K562 (cell line): Measurements from ENCODE around the gene PLA2G4A. TPM values are rescaled to one million over a fixed set of nuclear protein-coding genes. Genes with fewer than 3 reads are reported as not detected.

Experiments
- ATAC-seq: fragments of 200-7000 bp; cut with Tn5 transposase; 3 replicates; pipeline ENCODE4 v1.9.1; 2020; ENCODE audit warnings: moderate library complexity
- BruUV-seq: library from RNA; stranded (reverse); fragments of 400-500 nt; replicated peaks from 2 replicates; lab custom pipeline; 2021; lab: Mats Ljungman, UMichigan
- CTCF ChIA-PET: fragments of 300-600 bp; formaldehyde crosslinking; extraction: SDS; loops from one replicate; lab custom pipeline; 2021; ENCODE audit warnings: low intra/inter-chr PET ratio; lab: Yijun Ruan, JAX
- POLR2A ChIA-PET: fragments of 300-600, 350-650 bp; sonication (Branson Sonifier 250); formaldehyde crosslinking; extraction: SDS; loops from one replicate; lab custom pipeline; 2021; ENCODE audit warnings: antibody characterized with exemption, inconsistent platforms; lab: Yijun Ruan, JAX
- DNase-seq, 4 experiments: peaks; one replicate each; pipeline versions ENCODE4 v3.0.0 to v3.0.0-alpha.2; 2011 to 2018; ENCODE audit warnings: low spot score in 3 of 4, mixed read lengths in 3 of 4; ENCODE audit errors: extremely low read depth in 1 of 4
- FAIRE-seq: peaks from 2 replicates; lab custom pipeline; 2011; peaks lifted over from hg19 to GRCh38; lab: Jason Lieb, UNC
- H2AFZ ChIP-seq: 2 replicates; pipeline ENCODE4 v1.6.0; 2011; ENCODE audit warnings: low read depth, low read length, control low read depth, inconsistent platforms
- H3K27ac ChIP-seq: fragments of 200-600 bp; 3 replicates; pipeline ENCODE4 v1.8.0; 2011; ENCODE audit warnings: low read depth, mild to moderate bottlenecking, control low read depth, inconsistent platforms, low read length, moderate library complexity, mixed read lengths; ENCODE audit errors: extremely low read depth
- H3K27me3 ChIP-seq, 2 experiments: fragments of 300-600 bp in 1 of 2; 2 replicates in 1 of 2; 3 replicates in 1 of 2; pipeline versions ENCODE4 v1.6.0 to v1.8.0; 2011; ENCODE audit warnings: inconsistent platforms in 2 of 2, low read length in 2 of 2, mild to moderate bottlenecking in 1 of 2, mixed read lengths in 1 of 2, moderate library complexity in 1 of 2; ENCODE audit not compliant: control insufficient read depth in 2 of 2, insufficient read depth in 2 of 2
- H3K36me3 ChIP-seq: fragments of 300-600 bp; 3 replicates; pipeline ENCODE4 v1.8.0; 2011; ENCODE audit warnings: mild to moderate bottlenecking, low read length, inconsistent platforms; ENCODE audit not compliant: control insufficient read depth, insufficient read depth
- H3K4me1 ChIP-seq, 2 experiments: fragments of 200-600 bp in 1 of 2; replicated peaks in 1 of 2; 2 replicates in 1 of 2; 3 replicates in 1 of 2; pipeline versions ENCODE4 v1.5.1 to v1.8.0; 2011; ENCODE audit warnings: inconsistent platforms in 2 of 2, low read length in 2 of 2, mild to moderate bottlenecking in 1 of 2, mixed read lengths in 1 of 2, moderate library complexity in 1 of 2; ENCODE audit not compliant: control insufficient read depth in 2 of 2, insufficient read depth in 2 of 2
- H3K4me2 ChIP-seq: 2 replicates; pipeline ENCODE4 v1.6.1; 2011; ENCODE audit warnings: low read length, control low read depth, inconsistent platforms, mixed read lengths; ENCODE audit not compliant: insufficient read depth
- H3K4me3 ChIP-seq: fragments of 200-600 bp; sonication (generic), shearing (Covaris generic); 2 replicates; pipeline ENCODE4 v1.5.1; 2016; ENCODE audit warnings: control low read depth, inconsistent platforms
- H3K79me2 ChIP-seq: fragments of 200-600 bp; 3 replicates; pipeline ENCODE4 v1.8.0; 2011; ENCODE audit warnings: low read length, inconsistent platforms; ENCODE audit not compliant: control insufficient read depth, insufficient read depth
- H3K9ac ChIP-seq, 2 experiments: 2 replicates each; pipeline versions ENCODE4 v1.6.0 to v1.6.1; 2011; ENCODE audit warnings: low read depth in 2 of 2, low read length in 2 of 2, control low read depth in 1 of 2, inconsistent platforms in 1 of 2, mild to moderate bottlenecking in 1 of 2, mixed read lengths in 1 of 2; ENCODE audit not compliant: insufficient read depth in 1 of 2
- H3K9me1 ChIP-seq: one replicate; pipeline ENCODE4 v1.6.0; 2011; ENCODE audit warnings: inconsistent platforms, mild to moderate bottlenecking, low read length, moderate library complexity; ENCODE audit not compliant: control insufficient read depth, insufficient read depth
- H3K9me3 ChIP-seq: replicated peaks from 2 replicates; pipeline ENCODE4 v1.5.1; 2011; ENCODE audit warnings: low read depth, low read length, inconsistent platforms; ENCODE audit not compliant: control insufficient read depth, insufficient read depth
- H4K20me1 ChIP-seq: replicated peaks from 2 replicates; pipeline ENCODE4 v1.6.1; 2011; ENCODE audit warnings: low read length, inconsistent platforms, mixed read lengths; ENCODE audit not compliant: control insufficient read depth, insufficient read depth
- CHD4 ChIP-seq: fragments of 200-600 bp; sonication (generic); IDR thresholded peaks from 3 replicates; pipeline ENCODE4 v1.6.1; 2012; ENCODE audit warnings: low read depth, mild to moderate bottlenecking, mixed read lengths, low read length, inconsistent platforms; ENCODE audit not compliant: insufficient read depth, insufficient replicate concordance, poor library complexity, severe bottlenecking
- FOXA1 ChIP-seq: fragments of 450-650 bp; IDR thresholded peaks from 2 replicates; pipeline ENCODE4 v1.6.1; 2016; ENCODE audit warnings: mild to moderate bottlenecking, borderline replicate concordance
- HMG20B ChIP-seq: fragments of 250-450 bp; sonication (Bioruptor Pico); IDR thresholded peaks from 2 replicates; pipeline ENCODE4 v1.5.0; 2021; ENCODE audit warnings: mild to moderate bottlenecking
- KDM4B ChIP-seq, 2 experiments: fragments of 450-650 bp in 1 of 2; sonication (generic) in 1 of 2; IDR thresholded peaks; 2 replicates each; pipeline ENCODE4 v1.6.1; 2016 to 2017; ENCODE audit warnings: borderline replicate concordance in 2 of 2, antibody characterized with exemption in 1 of 2, low read depth in 1 of 2, mild to moderate bottlenecking in 1 of 2
- KDM5B ChIP-seq: fragments of 200-600 bp; sonication (generic); IDR thresholded peaks from 2 replicates; pipeline ENCODE4 v1.6.1; 2012; ENCODE audit warnings: low read depth, mild to moderate bottlenecking, moderate library complexity, low read length, control low read depth, inconsistent platforms; ENCODE audit not compliant: insufficient replicate concordance
- RB1 ChIP-seq: fragments of 450-650 bp; IDR thresholded peaks from 2 replicates; pipeline ENCODE4 v1.6.1; 2017; ENCODE audit warnings: low read depth, mild to moderate bottlenecking
- RBM17 ChIP-seq: fragments of 200-400 bp; formaldehyde crosslinking; IDR thresholded peaks from 2 replicates; pipeline ENCODE4 v1.6.1; 2017; ENCODE audit warnings: low read depth, mild to moderate bottlenecking, low read length, borderline replicate concordance
- RBM39 ChIP-seq: fragments of 200-400 bp; formaldehyde crosslinking; optimal IDR thresholded peaks from 2 replicates; pipeline ENCODE3; 2018; ENCODE audit warnings: low read depth, low read length
- SIRT6 ChIP-seq: IDR thresholded peaks from one replicate; pipeline ENCODE4 v1.6.1; 2012; ENCODE audit warnings: low read depth, mild to moderate bottlenecking, control low read depth, inconsistent platforms, low read length, moderate library complexity
- ZNF133 ChIP-seq: fragments of 250-450 bp; sonication (Bioruptor Pico); IDR thresholded peaks from 2 replicates; pipeline ENCODE4 v1.4.0; 2020; ENCODE audit warnings: mild to moderate bottlenecking
- ZNF143 ChIP-seq: sonication (generic); formaldehyde crosslinking; IDR thresholded peaks from 2 replicates; pipeline ENCODE4 v1.9.0; 2022; ENCODE audit warnings: mild to moderate bottlenecking, missing genetic modification reagents
- ZNF589 ChIP-seq: fragments of 200-800 bp; sonication (Bioruptor generic); IDR thresholded peaks from 2 replicates; pipeline ENCODE4 v1.6.1; 2016; ENCODE audit warnings: low read depth, missing genetic modification characterization, missing compliant biosample characterization
- ZNF764 ChIP-seq: fragments of 250-450 bp; sonication (Bioruptor Pico); IDR thresholded peaks from 2 replicates; pipeline ENCODE4 v1.4.0; 2020; ENCODE audit warnings: low read depth, mild to moderate bottlenecking, moderate library complexity
- WGBS: fragments of 100-300 bp; shearing (Covaris generic); methylation state at CpG from one replicate; pipeline ENCODE4 v1.1.6; 2016; ENCODE audit warnings: low coverage, mixed read lengths; ENCODE audit not compliant: insufficient coverage; ENCODE audit errors: missing lambda C conversion rate; 5-methylcytosine and 5-hydroxymethylcytosine counted together
- in situ Hi-C: fragments of 300-500 bp; cut with MboI; formaldehyde crosslinking; loops from 4 replicates; pipeline ENCODE4 v1.15.0; 2018; ENCODE audit warnings: inconsistent platforms, mixed read lengths
- intact Hi-C: fragments of 100-400 bp; cut with micrococcal nuclease; formaldehyde crosslinking; loops from 2 replicates; pipeline ENCODE4 v1.14.2; 2022
- polyA plus RNA-seq, 8 experiments: library from polyadenylated mRNA; depleted of rRNA in 4 of 8; stranded (reverse) in 5 of 8; unstranded in 3 of 8; fragments of >200 nt; fragmentation: Nextera tagmentation in 2 of 8; fragmentation: Illumina TruSeq in 1 of 8; extraction: Ambion mirVana in 2 of 8; extraction: Trizol in 1 of 8; gene quantifications; 2 replicates each; pipeline versions ENCODE4 v1.2.1 to v1.2.3, GENCODE V29; 2011 to 2014; ENCODE audit warnings: inconsistent platforms in 1 of 8, missing spikeins in 1 of 8
- total RNA-seq, 7 experiments: library from RNA; depleted of rRNA in 6 of 7; stranded (reverse); fragments of >200 nt in 6 of 7; fragmentation: Illumina TruSeq in 2 of 7; extraction: Trizol in 2 of 7; gene quantifications; 2 replicates each; pipeline versions ENCODE4 v1.2.1 to v1.2.3, GENCODE V29; 2011 to 2021; ENCODE audit warnings: low replicate concordance in 1 of 7
- TF ChIP-seq, protein P1 (sequence below): fragments of 450-650 bp; IDR thresholded peaks from 2 replicates; pipeline ENCODE4 v1.6.1; 2018; ENCODE audit not compliant: partially characterized antibody
- TF ChIP-seq, protein P2 (sequence below): sonication (generic); formaldehyde crosslinking; IDR thresholded peaks from 2 replicates; pipeline ENCODE4 v1.8.0; 2022; ENCODE audit warnings: mild to moderate bottlenecking, missing genetic modification reagents

Gene PLA2G4A
- total and polyA plus RNA-seq, 9 of the 15 experiments (the other 6 are each of a cell fraction or from before 2014, with no cell fraction given) = 0.04 to 0.71 (median 0.22) TPM; not detected in 4

GRCh38 chr1:186984959-186985358, 156.2 kb downstream of the PLA2G4A start:
- 26% methylated on average over 4 of the region's 4 CpGs for WGBS

More at GRCh38 chr1:186984959-186985358, 156.2 kb downstream of the PLA2G4A start:
- DNase-seq = no peak
- no peak for ATAC-seq
- ChIA-PET POLR2A (no interaction called here), CTCF (interaction anchor here (1.0 to 1.9 kb wide), 4 partner anchors 500 to 609 kb away, joined by 3 to 10 read pairs (median 4); partner anchors contain the start of gene ODR4)
- Histone ChIP-seq H3K9me3 (no peaks in the 10 kb centered on the region), H2AFZ (no peak overlapping the region), H3K4me3 (no peak overlapping the region), H3K36me3 (no peaks in the 10 kb centered on the region), H3K4me1 (no peaks in the 10 kb centered on the region), H3K79me2 (no peaks in the 10 kb centered on the region), H3K9me1 (no peaks in the 10 kb centered on the region), H3K27me3 (no peaks in the 10 kb centered on the region), H4K20me1 (no peaks in the 10 kb centered on the region), H3K4me2 (no peak overlapping the region), H3K27ac (no peak overlapping the region), H3K9ac (no peak overlapping the region)
- in situ Hi-C loops (loop anchor here (10.0 kb wide), 1 partner anchor 500 kb away; no protein-coding TSS in a partner anchor), intact Hi-C loops (loop anchor here (5.0 kb wide), 1 partner anchor 683 kb away; no protein-coding TSS in a partner anchor)
- TF ChIP-seq RBM17 (no peak), FOXA1 (no peak), ZNF589 (no peak), SIRT6 (no peak), ZNF764 (CRISPR knock-in tag) (no peak), ZNF143 (CRISPR knock-in tag) (no peak), KDM4B (IDR thresholded peaks at IDR 0.05; ENCODE audit: borderline replicate concordance in 2 of 2, low read depth in 1 of 2) (no peak), CHD4 (no peak), RB1 (no peak), ZNF133 (CRISPR knock-in tag) (no peak), KDM5B (no peak), RBM39 (no peak), HMG20B (CRISPR knock-in tag) (no peak)
- TF ChIP-seq, protein P1, sequence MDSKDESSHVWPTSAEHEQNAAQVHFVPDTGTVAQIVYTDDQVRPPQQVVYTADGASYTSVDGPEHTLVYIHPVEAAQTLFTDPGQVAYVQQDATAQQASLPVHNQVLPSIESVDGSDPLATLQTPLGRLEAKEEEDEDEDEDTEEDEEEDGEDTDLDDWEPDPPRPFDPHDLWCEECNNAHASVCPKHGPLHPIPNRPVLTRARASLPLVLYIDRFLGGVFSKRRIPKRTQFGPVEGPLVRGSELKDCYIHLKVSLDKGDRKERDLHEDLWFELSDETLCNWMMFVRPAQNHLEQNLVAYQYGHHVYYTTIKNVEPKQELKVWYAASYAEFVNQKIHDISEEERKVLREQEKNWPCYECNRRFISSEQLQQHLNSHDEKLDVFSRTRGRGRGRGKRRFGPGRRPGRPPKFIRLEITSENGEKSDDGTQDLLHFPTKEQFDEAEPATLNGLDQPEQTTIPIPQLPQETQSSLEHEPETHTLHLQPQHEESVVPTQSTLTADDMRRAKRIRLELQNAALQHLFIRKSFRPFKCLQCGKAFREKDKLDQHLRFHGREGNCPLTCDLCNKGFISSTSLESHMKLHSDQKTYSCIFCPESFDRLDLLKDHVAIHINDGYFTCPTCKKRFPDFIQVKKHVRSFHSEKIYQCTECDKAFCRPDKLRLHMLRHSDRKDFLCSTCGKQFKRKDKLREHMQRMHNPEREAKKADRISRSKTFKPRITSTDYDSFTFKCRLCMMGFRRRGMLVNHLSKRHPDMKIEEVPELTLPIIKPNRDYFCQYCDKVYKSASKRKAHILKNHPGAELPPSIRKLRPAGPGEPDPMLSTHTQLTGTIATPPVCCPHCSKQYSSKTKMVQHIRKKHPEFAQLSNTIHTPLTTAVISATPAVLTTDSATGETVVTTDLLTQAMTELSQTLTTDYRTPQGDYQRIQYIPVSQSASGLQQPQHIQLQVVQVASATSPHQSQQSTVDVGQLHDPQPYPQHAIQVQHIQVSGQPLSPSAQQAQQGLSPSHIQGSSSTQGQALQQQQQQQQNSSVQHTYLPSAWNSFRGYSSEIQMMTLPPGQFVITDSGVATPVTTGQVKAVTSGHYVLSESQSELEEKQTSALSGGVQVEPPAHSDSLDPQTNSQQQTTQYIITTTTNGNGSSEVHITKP = no peak
- TF ChIP-seq, protein P2, sequence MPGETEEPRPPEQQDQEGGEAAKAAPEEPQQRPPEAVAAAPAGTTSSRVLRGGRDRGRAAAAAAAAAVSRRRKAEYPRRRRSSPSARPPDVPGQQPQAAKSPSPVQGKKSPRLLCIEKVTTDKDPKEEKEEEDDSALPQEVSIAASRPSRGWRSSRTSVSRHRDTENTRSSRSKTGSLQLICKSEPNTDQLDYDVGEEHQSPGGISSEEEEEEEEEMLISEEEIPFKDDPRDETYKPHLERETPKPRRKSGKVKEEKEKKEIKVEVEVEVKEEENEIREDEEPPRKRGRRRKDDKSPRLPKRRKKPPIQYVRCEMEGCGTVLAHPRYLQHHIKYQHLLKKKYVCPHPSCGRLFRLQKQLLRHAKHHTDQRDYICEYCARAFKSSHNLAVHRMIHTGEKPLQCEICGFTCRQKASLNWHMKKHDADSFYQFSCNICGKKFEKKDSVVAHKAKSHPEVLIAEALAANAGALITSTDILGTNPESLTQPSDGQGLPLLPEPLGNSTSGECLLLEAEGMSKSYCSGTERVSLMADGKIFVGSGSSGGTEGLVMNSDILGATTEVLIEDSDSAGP = no peak
- BruUV-seq = no TSS peak
- no peak for FAIRE-seq
